Lung microvascular endothelial cell (primary cell): ENCODE measurements around the gene OPN4. TPM values are rescaled to one million over a fixed set of nuclear protein-coding genes. Genes with fewer than 3 reads are reported as not detected.

Source experiments
- DNase-seq, 2 donors: peaks; one replicate each; pipeline versions ENCODE4 v3.0.0 to v3.0.0-alpha.2; 2010; ENCODE audit warnings: low read depth in 2 of 2
- total RNA-seq: library from RNA; depleted of rRNA; stranded (reverse); fragments of >200 nt; gene quantifications from 2 replicates; pipeline ENCODE4 v1.2.1, GENCODE V29; 2014

OPN4 gene
- total RNA-seq, 1 donor from 2014 or later = not detected

DNA sequence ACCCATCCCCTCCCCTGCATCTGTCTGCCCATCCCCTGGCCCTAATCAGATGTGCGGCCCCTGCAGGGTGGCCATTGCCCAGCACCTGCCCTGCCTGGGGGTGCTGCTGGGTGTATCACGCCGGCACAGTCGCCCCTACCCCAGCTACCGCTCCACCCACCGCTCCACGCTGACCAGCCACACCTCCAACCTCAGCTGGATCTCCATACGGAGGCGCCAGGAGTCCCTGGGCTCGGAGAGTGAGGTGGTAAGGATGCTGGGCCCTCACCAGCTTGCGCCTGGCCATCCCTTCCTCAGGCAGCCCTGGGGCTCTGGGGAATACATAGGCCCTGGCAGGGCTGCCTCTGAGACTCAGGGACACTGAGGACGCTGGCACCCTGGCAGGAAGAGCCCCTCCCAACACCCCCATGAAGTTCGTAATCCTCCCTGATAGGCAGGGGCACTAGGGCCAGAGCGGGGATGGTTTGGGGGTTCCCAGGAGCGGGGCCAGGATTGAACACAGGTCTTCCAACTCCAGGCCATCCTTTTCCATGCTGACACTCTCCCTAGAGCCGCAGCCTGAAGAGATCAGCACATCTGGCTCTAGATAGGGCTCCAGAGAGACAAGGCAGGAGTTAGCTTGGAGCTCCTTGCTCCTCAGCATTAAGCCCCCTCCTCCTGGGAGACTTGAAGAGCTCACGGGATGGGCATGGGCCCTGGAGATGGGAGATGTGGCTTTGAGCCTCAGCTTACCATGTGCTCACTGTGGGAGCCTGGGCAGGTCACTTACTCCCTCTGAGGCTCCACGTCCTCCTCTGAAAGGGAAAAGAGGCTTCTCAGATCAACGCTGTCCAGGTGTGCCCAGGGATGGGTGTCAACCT lies 8.1 kb downstream of the OPN4 start:
- DNase-seq = no peak

DNA sequence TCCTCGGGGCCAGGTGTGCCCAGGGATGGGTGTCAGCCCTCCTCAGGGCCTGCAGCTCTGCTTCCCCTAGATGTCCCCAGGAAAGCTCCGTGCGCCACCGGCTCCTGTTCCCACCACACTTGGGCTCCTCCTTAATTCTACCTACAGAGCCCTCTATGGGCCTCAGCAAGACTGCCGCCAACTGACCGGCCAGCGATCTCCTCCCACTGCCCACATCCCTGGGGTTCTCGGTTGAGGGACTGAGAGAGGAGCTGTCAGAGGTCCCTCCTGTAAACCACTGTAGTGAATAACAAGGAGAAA lies 8.6 kb downstream of the OPN4 start:
- DNase-seq = no peak

DNA sequence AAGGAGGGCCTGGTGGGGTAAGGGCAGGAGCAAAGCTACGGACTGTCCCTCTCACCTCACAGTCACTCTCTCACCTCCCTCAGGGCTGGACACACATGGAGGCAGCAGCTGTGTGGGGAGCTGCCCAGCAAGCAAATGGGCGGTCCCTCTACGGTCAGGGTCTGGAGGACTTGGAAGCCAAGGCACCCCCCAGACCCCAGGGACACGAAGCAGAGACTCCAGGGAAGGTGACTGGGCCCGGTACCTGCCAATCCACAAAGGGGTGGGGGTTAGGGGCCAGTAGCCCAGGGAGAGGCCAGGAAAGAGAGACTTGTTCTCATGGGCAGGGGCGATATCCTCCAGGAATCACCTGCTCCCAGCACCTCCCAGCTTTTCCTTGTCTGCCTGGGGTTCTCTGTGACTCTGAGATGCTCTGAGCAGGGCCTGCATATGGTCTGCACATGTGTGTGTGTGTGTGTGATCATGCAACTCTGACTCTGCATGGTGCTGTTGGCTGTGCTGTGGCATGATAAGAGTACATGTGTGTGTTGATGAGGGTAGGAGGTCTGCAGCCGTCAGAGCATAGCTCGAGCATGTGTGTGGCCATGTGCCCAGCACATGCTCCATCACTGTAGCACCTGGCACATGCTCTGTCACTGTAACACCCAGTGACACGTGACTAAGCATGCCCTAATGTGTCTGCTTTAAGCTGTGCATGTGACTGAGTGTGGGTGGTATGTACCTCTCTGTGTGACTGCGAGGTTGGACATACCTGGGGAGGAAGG lies 9.4 kb downstream of the OPN4 start:
- no peak for DNase-seq

DNA sequence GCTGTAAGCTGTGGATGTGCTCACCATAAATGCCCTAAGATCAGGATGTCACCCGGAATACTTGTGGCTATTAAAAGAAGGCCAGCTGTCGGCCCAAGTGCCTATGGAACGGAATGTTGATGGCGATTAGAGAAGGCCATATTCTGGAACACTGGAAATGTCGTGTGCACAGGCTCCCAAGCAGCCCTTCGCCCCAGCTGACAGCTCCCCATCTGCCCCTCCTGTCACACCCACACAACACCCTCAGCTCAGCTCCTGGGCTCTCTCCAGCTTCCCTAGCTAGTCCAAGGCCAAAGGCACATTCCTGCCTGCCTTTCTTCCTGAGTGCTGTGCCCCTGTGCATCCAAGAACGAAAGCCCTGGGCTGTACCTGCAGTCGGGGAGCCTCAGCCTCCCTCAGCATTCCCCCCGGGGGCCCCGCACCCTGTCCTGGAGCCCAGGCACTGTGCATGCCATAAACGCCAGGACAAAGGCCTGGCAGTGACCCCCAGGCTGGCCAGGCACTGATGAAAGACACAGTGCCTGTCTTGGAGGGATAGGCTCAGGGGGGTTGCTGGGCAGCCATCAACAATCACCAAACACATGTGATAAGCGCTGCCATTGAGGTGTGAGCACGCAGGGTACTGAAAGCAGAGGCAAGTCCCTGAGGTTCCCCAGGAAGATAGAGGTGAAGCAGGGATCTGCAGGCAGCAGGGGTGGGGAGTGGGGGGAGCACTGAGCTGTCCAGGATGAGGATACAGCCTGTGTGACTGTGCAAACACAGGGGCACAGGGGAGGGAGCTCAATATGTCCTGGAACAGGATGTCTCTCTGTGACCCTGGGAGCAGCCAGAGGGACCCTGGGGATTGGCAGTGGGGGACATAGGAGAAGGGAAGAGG lies 10.2 kb downstream of the OPN4 start:
- no peak for DNase-seq

DNA sequence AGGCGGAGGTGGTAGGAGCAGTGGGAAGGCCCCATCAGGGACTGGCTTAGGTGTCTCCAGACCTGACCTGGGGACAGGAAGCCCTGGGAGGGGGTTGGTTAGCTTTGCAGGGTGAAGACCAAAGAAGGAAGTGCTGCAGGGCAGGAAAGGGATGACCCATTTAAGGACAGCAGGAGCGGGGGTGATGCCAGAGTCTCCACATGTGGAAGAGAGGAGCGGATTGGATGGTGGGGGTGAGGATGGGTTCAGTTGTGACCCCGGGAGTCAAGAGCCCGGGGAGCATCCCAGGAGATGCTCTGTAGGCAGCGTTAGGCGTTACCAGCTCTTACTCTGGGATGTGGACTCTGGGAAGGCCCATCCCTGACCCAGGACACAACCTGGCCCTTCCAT lies 10.9 kb downstream of the OPN4 start:
- DNase-seq = no peak

DNA sequence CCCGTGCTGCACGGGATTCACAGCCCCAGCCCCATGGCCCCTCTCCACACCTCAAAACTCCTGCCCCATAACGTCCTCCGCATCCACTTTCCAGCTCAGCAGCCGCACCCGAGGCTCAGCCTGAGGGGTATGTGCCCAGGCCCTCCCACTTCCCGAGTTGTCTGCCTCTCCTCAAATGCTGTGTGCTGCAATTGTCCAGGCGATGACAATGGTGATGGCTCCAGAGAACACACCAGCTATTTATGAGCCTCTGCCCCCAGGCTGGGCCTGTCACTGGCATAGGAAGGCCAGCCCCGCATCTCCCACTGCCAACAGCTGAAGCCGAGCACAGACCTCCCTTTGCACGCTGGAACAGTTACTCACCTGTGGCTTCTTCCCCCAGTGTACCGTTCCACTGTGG lies 11.5 kb downstream of the OPN4 start:
- DNase-seq = no peak

DNA sequence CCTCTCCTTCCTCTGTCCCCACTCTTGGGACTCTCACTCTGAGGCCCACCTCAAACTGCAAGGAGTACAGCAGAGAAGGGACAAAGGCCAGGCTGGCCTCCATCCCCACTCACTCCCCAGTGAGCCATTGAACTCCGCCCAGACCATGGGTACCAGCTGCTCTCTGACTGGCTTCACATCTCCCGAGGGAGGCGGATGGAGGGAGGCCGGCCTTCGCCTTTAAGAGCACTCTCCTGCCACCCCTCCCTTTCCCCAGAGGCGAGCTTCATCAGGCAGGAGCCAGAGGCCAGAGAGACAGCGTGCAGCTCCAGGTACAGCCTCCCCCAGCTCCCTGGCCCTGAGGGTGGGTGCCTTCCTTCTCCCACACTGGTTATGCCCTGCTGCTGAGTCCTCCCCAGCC lies 12.2 kb downstream of the OPN4 start:
- DNase-seq = no peak

DNA sequence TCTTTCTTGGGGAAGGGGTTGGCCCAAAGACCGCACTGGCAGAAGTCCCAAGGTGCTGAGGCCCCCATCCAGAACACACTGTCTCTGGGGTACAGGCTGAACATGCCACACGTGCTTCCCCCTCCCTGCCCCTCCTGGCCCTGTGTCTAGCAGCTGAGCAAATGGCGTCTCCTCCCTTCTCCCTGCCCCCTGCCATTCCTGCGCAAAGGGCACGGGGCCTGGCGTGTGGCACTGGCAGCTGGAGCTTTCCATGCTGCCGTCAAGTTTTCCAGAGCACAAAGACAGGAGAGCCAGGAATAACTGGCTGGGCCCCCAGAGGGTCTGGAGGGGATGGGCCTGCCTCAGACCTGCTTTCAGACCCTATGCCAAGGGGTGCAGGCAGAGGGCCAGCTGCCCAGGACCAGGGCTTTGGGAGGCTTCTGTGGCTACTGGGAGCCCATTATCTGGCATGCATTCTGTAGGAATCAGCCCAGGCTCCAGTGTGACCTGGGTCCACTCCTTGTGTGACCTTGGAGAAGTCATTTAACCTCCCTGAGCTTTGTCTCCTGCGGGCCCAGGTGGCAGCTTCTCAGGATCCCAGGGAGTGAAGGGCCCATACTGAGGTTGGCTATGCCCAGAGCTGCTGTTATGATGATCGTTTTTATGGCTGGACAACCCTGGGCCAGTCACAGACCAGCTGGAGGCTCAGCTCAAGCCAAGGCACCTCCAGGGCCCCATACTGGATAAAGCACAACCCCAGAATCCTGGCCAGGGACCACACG lies 13.3 kb downstream of the OPN4 start:
- DNase-seq = no peak

DNA sequence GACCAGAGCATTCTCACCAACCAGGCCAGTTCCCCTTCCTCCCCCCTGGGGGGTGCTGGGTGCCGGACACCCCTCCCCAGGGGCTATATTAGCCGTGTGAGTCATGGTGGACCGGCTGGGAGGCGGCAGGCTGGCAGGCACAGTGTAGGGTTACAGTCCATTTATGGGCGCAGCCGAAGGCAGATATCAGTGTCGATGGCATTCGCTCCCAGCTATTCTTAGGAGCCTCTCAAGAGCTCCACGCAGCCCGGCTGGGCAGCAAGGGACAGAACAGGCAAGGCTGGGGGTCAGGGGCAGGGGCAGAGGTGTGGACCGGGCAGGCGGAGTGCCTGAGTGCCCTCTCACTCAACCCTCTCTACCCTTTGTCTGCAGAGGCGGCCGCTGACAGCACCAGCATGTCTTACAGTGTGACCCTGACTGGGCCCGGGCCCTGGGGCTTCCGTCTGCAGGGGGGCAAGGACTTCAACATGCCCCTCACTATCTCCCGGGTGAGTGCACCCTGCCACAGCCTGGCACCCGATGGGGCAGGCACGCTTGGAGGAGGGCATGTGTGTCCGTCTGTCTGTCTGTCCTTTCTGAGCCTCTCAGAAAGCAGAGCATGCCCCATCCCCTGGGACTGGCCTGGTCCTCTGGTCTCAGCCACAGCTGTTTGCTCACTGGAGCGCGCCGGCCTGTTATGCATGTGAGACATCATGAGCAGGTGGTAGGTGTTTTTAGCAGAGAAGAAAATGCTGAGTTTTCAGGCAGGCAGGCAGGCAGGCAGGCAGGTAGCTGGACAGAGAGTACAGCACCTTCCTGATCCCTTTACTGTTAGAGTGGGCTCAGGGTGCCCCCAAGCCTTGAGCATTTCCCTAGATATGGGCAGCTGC lies 14.2 kb downstream of the OPN4 start, which contains the start of gene LDB3:
LDB3 (plus strand) TSS at position 215 of the 869 bp plus-strand sequence; CDS start at position 396, 181 bp downstream.
- DNase-seq = no peak

DNA sequence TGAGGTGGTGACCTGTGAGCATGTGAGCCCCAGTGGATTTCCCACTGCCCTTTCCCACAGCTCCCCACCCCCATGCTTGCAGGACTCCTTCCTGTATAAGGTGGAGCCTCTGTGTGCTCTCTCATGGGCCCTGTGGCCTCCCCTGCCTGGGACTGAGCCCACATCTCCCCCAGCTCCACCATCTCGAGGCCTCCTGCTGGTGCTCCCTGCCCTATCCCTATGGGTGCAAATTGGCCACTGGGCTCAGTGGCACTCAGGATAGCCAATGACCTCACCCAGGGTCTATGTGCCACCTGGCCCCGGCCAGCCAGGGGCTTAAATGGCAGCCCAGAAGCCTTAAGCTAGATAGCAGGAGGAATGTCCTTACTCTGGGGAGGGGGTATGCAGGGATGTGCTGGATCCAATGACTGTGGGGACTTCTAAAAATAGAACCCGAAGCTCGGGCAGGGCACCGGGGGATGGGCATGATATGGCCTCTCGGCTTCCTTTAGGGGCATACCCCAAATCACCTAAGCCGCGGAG lies 16.0 kb downstream of the OPN4 start:
- DNase-seq = no peak

DNA sequence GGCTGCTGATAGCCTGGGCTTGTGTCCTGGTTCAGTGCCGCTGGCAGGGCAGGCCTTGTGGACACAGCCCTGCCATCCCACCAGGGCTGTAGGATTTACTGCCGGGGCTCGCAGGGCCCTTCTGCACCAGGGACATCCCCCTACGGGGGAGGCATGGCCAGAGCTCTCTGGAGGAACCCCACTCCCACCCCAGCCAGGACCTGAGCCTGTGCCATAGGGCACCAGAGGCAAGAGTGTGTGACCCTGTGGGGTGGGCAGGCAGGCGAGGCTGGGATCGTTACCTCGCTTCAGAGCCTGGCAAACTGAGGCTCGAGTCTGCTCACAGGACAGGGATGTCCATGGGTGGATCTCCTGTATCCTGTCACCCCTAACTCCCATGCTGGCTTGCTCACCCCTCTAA lies 16.5 kb downstream of the OPN4 start:
- no peak for DNase-seq

DNA sequence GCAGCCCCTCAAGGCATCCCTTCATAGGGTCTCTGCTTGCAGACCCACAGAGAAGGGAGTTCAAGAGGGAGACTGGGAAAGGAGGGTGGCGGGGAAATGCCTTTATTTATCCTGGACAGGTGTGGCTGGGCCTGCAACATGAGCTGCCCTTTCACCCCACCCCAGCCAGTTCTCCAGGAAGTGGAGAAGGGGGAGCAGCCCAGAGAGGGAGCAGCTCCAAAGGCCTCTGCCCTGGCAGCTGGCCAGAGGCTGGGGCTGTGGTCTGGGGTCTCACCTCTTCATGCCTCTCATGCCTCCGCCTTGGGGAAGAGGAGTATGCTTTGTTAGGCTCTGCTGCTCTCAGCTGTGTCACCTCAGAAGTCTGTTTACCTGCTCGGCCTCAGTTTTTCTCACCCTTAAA lies 17.1 kb downstream of the OPN4 start:
- DNase-seq = no peak

DNA sequence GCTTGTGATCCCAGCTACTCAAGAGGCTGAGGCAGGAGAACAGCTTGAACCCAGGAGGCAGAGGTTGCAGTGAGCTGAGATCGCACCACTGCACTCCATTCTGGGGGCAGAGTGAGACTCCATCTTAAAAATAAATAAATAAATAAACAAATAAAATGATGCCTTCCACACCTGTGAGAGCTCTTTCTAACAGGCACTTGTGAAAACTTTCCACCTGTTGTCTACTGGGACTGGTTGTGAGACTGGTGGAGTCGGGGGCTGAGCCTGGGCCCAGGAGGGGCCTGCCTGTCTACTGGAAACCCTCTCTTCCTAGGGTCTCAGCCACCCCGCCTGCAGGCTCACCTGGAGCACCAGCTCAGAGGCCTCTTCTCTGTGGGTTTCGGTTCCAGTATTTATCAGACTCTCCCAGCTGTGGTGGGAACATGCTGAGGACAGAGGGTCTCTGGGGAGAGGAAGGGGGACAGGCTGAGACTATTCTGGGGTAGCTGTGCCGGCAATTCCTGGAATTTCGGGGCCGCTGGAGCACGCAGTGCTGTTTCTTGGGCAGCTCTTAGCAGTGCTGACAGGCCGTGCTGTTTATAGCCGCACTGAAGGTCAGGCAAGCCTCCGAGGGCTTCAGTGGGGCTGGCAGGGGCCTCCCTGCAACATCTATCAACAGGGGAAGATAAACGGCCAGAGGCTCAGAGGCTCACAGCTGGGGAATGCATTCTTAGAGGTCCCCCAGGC lies 17.8 kb downstream of the OPN4 start:
- DNase-seq = no peak

DNA sequence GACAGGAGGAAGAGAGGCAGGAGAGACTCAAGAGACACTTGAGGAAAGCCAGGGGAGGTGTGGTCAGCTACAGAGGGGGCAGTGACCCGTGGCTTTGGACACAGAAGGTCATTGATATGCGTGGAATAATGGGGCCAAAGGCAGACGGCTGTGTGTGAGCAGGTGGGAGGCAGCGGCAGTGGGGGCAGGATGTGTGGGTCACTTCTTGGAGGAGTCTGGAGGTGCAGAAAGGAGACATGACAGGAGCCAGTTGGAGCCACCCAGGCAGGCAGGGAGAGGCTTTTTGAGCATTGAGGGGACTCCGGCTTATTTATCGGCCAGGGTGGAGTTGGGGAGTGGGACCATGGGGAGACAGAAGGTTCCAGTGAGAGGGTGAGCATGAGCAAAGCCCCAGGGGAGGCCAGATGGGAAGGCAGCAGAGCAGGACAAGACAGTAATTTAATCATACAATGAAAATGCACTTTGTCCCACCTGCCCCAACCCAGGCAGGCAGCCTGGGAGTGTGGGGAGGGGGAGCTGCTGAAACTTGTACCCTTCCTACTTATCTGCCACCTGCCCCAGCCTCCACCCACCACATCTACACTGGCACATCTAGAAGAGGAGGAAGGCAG lies 19.0 kb downstream of the OPN4 start:
- DNase-seq = no peak

DNA sequence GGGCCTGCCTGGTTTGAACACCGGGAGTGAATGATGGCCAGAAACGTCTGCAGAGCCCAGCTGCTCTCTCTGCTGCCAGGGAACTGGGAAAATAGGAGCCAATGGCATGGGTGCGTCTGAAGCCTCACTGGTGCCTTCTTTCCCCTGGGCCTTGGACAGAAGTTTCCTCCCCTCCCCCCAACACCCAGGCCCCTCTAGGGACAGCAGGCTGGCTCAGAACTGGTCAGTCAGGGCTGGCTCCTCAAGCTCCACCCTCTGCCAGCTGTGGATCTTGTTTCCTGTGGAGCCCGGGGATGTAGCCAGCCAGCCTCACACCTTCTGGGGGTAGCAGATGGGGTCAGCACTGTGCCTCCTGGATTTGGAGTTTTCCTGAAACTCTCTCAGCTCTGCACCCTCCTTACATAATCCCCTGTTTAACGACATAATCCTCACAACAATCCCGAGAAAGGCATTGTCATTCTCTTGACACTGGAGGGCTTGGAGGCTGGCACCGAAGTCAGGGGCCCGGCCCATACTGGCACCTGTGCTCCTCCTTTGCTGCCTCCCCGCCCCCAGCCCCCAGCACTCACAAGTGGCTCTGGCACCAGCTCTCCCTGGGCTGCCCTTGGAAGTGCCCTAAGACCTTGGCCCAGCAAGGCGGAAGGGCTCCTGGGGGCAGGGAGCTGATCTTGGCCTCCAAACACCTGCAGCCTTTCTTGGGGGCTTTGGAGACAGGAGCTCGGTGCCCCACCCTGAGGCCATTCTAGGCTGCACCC lies 19.7 kb downstream of the OPN4 start:
- no peak for DNase-seq

DNA sequence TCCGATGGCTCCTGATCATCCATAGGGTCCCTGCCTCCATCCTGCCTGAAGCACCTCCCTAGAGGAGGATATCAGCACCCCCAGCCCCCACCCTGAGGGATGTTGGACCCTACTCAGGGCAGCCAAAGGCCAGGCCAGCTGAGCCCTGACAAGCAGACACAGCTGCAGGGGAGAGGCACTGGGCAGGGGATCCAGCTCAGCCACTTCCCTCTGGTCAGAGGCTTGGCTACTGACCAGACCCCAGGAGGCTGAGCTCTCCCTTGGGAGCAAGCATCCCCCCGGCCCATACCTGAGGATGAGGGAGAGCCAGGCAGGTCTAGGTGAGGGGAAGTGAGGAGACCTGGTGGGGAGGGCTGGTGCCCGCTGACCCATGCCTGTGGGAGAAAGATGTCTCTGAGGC lies 20.6 kb downstream of the OPN4 start:
- no peak for DNase-seq

DNA sequence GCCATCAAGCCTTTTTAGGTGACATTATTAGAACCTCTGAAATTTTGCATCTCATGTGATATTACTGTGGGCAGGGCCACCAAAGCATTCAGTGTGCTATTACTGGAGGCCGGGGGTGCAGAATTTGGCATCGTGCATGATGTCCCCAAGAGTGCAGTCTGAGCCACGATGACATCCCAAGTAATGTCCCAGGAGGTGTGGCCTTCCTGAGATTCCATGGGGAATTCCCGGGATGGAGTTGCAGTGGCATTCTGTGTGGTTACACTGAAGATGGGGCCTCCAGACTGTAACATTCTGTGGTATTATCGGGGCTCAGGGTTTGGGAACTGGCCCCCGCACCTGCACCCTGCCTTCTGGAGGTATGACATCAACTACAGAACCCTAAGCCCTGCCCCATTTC lies 23.0 kb downstream of the OPN4 start:
- DNase-seq = no peak
